B cell (primary cell): ENCODE data around the gene BARHL1. TPM values are rescaled to one million over a fixed set of nuclear protein-coding genes. Genes with fewer than 3 reads are reported as not detected.

Source experiments
- ATAC-seq: fragments of 200-7000 bp; cut with Tn5 transposase; one replicate; pipeline ENCODE4 v1.10.0; 2021; ENCODE audit warnings: low read depth, mild to moderate bottlenecking, moderate number of reproducible peaks, moderate library complexity
- CTCF ChIA-PET: fragments of 350-600 bp; sonication (Branson Sonifier 250); formaldehyde crosslinking; loops from one replicate; lab custom pipeline; 2021; ENCODE audit warnings: antibody characterized with exemption, inconsistent platforms; lab: Charles Lee
- POLR2A ChIA-PET: fragments of 350-600 bp; sonication (Branson Sonifier 250); formaldehyde crosslinking; loops from one replicate; lab custom pipeline; 2021; ENCODE audit warnings: antibody characterized with exemption; lab: Charles Lee
- DNase-seq: peaks from one replicate; pipeline ENCODE4 v3.0.0; 2013
- H2AFZ ChIP-seq: 2 replicates; pipeline ENCODE4 v1.6.1; 2012; ENCODE audit warnings: mild to moderate bottlenecking, low read depth, low read length; ENCODE audit not compliant: insufficient read depth, poor library complexity, severe bottlenecking
- H3K27ac ChIP-seq, 2 donors: 1 replicate in 1 of 2; 2 replicates in 1 of 2; pipeline ENCODE4 v1.5.1; 2012 to 2013; ENCODE audit warnings: low read length in 2 of 2, mild to moderate bottlenecking in 2 of 2, moderate library complexity in 1 of 2
- H3K27me3 ChIP-seq, 4 experiments: fragments of 200-600 bp in 1 of 4; sonication (generic) in 1 of 4; replicated peaks in 1 of 4; 1 replicate in 2 of 4; 2 replicates in 2 of 4; pipeline versions ENCODE4 v1.6.1 to v1.7.0; 2013 to 2016; ENCODE audit warnings: low read length in 3 of 4, mild to moderate bottlenecking in 2 of 4, mixed read lengths in 1 of 4, moderate library complexity in 1 of 4; ENCODE audit not compliant: insufficient read depth in 4 of 4, control insufficient read depth in 3 of 4; ENCODE audit errors: control extremely low read depth in 1 of 4
- H3K36me3 ChIP-seq, 2 experiments: replicated peaks in 1 of 2; 1 replicate in 1 of 2; 2 replicates in 1 of 2; pipeline versions ENCODE4 v1.6.1 to v1.7.1; 2013; ENCODE audit warnings: low read length in 1 of 2; ENCODE audit not compliant: insufficient read depth in 2 of 2, control insufficient read depth in 1 of 2; ENCODE audit errors: control extremely low read depth in 1 of 2, extremely low read depth in 1 of 2
- H3K4me1 ChIP-seq, 2 donors: fragments of 200-600 bp in 1 of 2; sonication (generic) in 1 of 2; 1 replicate in 1 of 2; 2 replicates in 1 of 2; pipeline versions ENCODE4 v1.5.1 to v1.6.1; 2013 to 2017; ENCODE audit warnings: low read length in 2 of 2; ENCODE audit not compliant: control insufficient read depth in 2 of 2, insufficient read depth in 2 of 2
- H3K4me2 ChIP-seq: replicated peaks from 2 replicates; pipeline ENCODE3; 2012; ENCODE audit warnings: mild to moderate bottlenecking, low read depth, low read length; ENCODE audit not compliant: poor library complexity, severe bottlenecking
- H3K4me3 ChIP-seq, 5 experiments: fragments of 200-600 bp in 1 of 5; sonication (generic) in 1 of 5; 1 replicate in 3 of 5; 2 replicates in 2 of 5; pipeline versions ENCODE4 v1.5.1 to v1.7.0; 2011 to 2016; ENCODE audit warnings: low read length in 4 of 5, mild to moderate bottlenecking in 4 of 5, low read depth in 2 of 5, control low read depth in 1 of 5, moderate library complexity in 1 of 5; ENCODE audit not compliant: insufficient read depth in 1 of 5; ENCODE audit errors: control extremely low read depth in 1 of 5, extremely low read depth in 1 of 5
- H3K79me2 ChIP-seq: fragments of 200-600 bp; sonication (generic); one replicate; pipeline ENCODE4 v1.6.0; 2016; ENCODE audit warnings: low read length; ENCODE audit not compliant: control insufficient read depth, insufficient read depth
- H3K9ac ChIP-seq: fragments of 200-600 bp; sonication (generic); 2 replicates; pipeline ENCODE4 v1.6.1; 2017; ENCODE audit warnings: mild to moderate bottlenecking, low read length, moderate library complexity
- H3K9me3 ChIP-seq, 3 donors: one replicate each; pipeline versions ENCODE4 v1.6.1 to v1.7.1; 2013; ENCODE audit warnings: low read length in 2 of 3; ENCODE audit not compliant: control insufficient read depth in 2 of 3, insufficient read depth in 1 of 3; ENCODE audit errors: control extremely low read depth in 1 of 3
- H4K20me1 ChIP-seq: 2 replicates; pipeline ENCODE4 v1.6.0; 2012; ENCODE audit warnings: mild to moderate bottlenecking, low read length; ENCODE audit not compliant: insufficient read depth, control insufficient read depth, poor library complexity, severe bottlenecking
- H3K27ac Mint-ChIP-seq: one replicate; pipeline ENCODE4 v1.8.0; 2021; ENCODE audit warnings: mixed read lengths
- H3K27me3 Mint-ChIP-seq: one replicate; pipeline ENCODE4 v1.8.0; 2021; ENCODE audit warnings: mixed read lengths
- H3K4me1 Mint-ChIP-seq: one replicate; pipeline ENCODE4 v1.8.0; 2021; ENCODE audit warnings: mixed read lengths
- H3K4me3 Mint-ChIP-seq: one replicate; pipeline ENCODE4 v1.8.0; 2021; ENCODE audit warnings: mixed read lengths
- H3K9me3 Mint-ChIP-seq: one replicate; pipeline ENCODE4 v1.8.0; 2022; ENCODE audit warnings: mixed read lengths; ENCODE audit not compliant: insufficient read depth
- EZH2 ChIP-seq: IDR thresholded peaks from 2 replicates; pipeline ENCODE4 v1.6.1; 2012; ENCODE audit warnings: borderline replicate concordance, low read depth, mild to moderate bottlenecking, moderate library complexity, low read length; ENCODE audit not compliant: insufficient read depth, poor library complexity, severe bottlenecking
- WGBS: methylation state at CpG from one replicate; pipeline ENCODE4 v1.1.5; 2013; ENCODE audit warnings: missing lambda C conversion rate; ENCODE audit not compliant: insufficient coverage; 5-methylcytosine and 5-hydroxymethylcytosine counted together
- intact Hi-C: fragments of 100-400 bp; cut with micrococcal nuclease; formaldehyde crosslinking; loops from one replicate; pipeline ENCODE4 v1.10.0; 2022
- polyA plus RNA-seq: library from polyadenylated mRNA; depleted of rRNA; stranded (reverse); fragments of >200 nt; gene quantifications from 2 replicates; pipeline ENCODE4 v1.2.3, GENCODE V29; 2012
- total RNA-seq, 2 donors: library from RNA; stranded (reverse); fragments of 120-200 nt in 1 of 2; gene quantifications; 1 replicate in 1 of 2; 2 replicates in 1 of 2; pipeline versions ENCODE4 v1.2.3 to v1.2.4, GENCODE V29; 2013 to 2022
- TF ChIP-seq, protein P1 (sequence below): fragments of 200-600 bp; IDR thresholded peaks from one replicate; pipeline ENCODE4 v1.8.0; 2022; ENCODE audit warnings: antibody characterized with exemption, mild to moderate bottlenecking

BARHL1 gene
- total and polyA plus RNA-seq, 2 donors (not counting 1 experiment from before 2014, with no cell fraction given) = not detected

DNA sequence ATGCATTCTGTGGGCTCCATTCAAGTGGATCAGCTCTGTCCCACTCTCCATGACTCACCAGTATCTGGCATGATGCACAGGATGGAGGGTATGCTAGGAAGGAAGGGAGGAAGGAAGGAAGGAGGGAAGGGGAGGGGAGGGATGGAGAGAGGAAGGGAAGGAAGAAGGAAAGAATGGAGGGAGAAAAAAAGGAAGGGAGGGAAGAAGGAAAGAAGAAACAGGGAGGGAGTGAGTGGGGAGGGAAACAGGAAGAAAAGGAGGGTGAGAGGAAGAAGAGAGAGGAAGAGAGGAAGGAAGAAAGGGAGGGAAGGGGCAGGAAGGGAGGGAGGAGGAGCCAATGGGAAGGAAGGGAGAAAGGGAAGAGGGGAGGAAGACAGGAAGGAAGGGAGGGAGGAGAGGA lies 5.3 kb upstream of the BARHL1 start:
- Mint-ChIP-seq H3K4me3 (no peak overlapping the region), H3K9me3 (no peaks in the 10 kb centered on the region), H3K27ac (no peak overlapping the region), H3K27me3 (peaks cover 67% of the 10 kb centered on the region), H3K4me1 (peaks cover 8% of the 10 kb centered on the region)
- no peak for TF ChIP-seq EZH2
- TF ChIP-seq, protein P1, sequence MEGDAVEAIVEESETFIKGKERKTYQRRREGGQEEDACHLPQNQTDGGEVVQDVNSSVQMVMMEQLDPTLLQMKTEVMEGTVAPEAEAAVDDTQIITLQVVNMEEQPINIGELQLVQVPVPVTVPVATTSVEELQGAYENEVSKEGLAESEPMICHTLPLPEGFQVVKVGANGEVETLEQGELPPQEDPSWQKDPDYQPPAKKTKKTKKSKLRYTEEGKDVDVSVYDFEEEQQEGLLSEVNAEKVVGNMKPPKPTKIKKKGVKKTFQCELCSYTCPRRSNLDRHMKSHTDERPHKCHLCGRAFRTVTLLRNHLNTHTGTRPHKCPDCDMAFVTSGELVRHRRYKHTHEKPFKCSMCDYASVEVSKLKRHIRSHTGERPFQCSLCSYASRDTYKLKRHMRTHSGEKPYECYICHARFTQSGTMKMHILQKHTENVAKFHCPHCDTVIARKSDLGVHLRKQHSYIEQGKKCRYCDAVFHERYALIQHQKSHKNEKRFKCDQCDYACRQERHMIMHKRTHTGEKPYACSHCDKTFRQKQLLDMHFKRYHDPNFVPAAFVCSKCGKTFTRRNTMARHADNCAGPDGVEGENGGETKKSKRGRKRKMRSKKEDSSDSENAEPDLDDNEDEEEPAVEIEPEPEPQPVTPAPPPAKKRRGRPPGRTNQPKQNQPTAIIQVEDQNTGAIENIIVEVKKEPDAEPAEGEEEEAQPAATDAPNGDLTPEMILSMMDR = no peak
- POLR2A ChIA-PET = interaction anchor here (0.6 kb wide), 1 partner anchor 24 kb away, joined by 3 read pairs; no protein-coding TSS in a partner anchor
- no peaks in the 10 kb centered on the region for H3K36me3 ChIP-seq
- H3K27ac ChIP-seq = no peak overlapping the region
- no peak overlapping the region for H3K4me3 ChIP-seq
- H4K20me1 ChIP-seq = no peaks in the 10 kb centered on the region
- peaks cover 0 to 36% (median 0%) of the 10 kb centered on the region in 3 donors for H3K9me3 ChIP-seq
- CTCF ChIA-PET = no interaction called here
- peaks cover 0 to 76% (median 46%) of the 10 kb centered on the region in 4 experiments for H3K27me3 ChIP-seq
- H3K4me1 ChIP-seq = peaks cover 9 to 20% of the 10 kb centered on the region in 2 donors
- no peak overlapping the region for H3K9ac ChIP-seq
- no peak overlapping the region for H3K4me2 ChIP-seq
- intact Hi-C loops = no loop called here
- H3K79me2 ChIP-seq = no peaks in the 10 kb centered on the region
- DNase-seq (no peak), ATAC-seq (no peak)
- H2AFZ ChIP-seq = no peak overlapping the region

DNA sequence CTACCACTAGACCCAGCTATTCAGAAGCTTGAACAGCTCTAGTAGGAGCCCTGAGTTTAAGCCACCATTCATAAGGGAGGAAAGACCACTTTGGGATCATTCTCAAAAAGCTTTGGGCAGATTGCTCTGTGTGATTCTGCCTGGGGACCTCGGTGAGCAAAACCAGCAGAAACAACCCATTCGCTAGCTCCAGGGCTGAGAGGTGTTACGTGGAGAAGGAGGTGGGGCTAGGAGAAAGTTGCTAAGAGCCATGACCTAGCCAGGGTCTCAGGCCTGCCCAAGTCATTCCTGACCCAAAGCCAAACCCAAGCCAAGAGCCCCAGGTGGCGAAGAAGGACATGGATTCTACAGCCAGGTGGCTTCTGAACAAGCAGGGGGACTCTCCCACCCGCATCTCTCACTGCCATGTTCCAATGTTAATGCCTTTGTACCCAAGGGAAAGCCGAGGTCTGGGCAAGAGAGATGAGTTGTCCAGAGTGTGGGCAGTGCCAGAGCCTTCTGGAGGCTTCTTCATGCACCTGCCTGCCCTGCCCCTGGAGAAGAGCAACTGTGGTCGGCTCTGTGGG lies 4.0 kb upstream of the BARHL1 start:
- no peak overlapping the region for H3K27ac Mint-ChIP-seq

More for the DNA sequence above, 4.0 kb upstream of the BARHL1 start:
- H3K4me1 ChIP-seq = peaks cover 9 to 24% of the 10 kb centered on the region in 2 donors
- peaks cover under 1 to 89% (median 54%) of the 10 kb centered on the region in 4 experiments for H3K27me3 ChIP-seq
- TF ChIP-seq EZH2 = no peak
- intact Hi-C loops = no loop called here
- Mint-ChIP-seq H3K4me1 (peaks cover 8% of the 10 kb centered on the region), H3K9me3 (no peaks in the 10 kb centered on the region), H3K4me3 (no peak overlapping the region), H3K27me3 (peaks cover 64% of the 10 kb centered on the region)
- DNase-seq (no peak), ATAC-seq (no peak)
- no peaks in the 10 kb centered on the region for H3K79me2 ChIP-seq
- ChIA-PET CTCF (no interaction called here), POLR2A (no interaction called here)
- no peak overlapping the region for H3K4me3 ChIP-seq
- no peaks in the 10 kb centered on the region for H3K36me3 ChIP-seq
- no peak overlapping the region for H3K4me2 ChIP-seq
- 53% methylated on average over 6 of the region's 7 CpGs for WGBS
- no peak overlapping the region for H3K9ac ChIP-seq
- no peak overlapping the region for H2AFZ ChIP-seq
- peaks cover 0 to 49% (median 0%) of the 10 kb centered on the region in 3 donors for H3K9me3 ChIP-seq
- H4K20me1 ChIP-seq = no peaks in the 10 kb centered on the region
- no peak overlapping the region for H3K27ac ChIP-seq
